ENCODE results near the gene HOXC12.

The HOXC12 gene

DNA sequence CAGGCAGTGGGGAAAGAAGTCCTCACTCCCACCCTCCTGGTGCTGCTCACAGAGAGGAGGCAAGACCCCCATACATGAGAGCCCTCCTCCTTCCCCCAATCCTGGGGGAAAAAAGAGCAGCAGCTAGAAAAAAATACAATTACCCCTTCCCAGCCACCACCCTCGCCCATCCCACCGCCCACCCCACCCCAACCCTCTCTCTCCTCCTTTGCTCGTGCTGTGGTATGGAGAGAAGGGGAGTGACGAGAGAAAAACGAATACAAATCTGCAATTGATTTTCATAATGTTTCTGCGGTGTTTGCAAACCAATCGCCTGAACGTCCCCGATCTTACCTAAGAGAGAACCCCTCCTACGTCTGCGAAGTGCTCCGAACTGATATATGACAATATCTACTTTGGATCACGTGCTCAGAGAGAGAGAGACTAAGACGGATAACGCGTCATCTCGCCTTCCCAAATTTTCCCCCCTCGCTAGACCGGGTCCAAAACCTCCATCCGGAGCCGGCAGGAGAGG lies 18.1 kb downstream of the HOXC12 start, which contains the start of gene HOXC11:
Gene HOXC11, plus strand, starts transcription at position 405 of the 514 bp plus-strand sequence. CDS start 116 bp downstream, outside the sequence.
- DNase-seq: no peak
- Histone ChIP-seq H3K14ac (ENCODE audit: low read length) (no peak within 1 kb of the TSS), H3K4ac (ENCODE audit: low read depth, low read length) (no peak within 1 kb of the TSS), H3K79me1 (ENCODE audit: low read length) (no peaks in the 10 kb centered on the region), H3K9me3 (ENCODE audit: insufficient read depth, low read depth, low read length) (peaks cover 18% of the 10 kb centered on the region), H2AFZ (ENCODE audit: insufficient read depth, low read length, poor library complexity) (no peak within 1 kb of the TSS), H2BK120ac (ENCODE audit: insufficient read depth, low read length, poor library complexity) (no peak within 1 kb of the TSS), H4K8ac (ENCODE audit: low read depth, low read length) (no peak within 1 kb of the TSS), H3K27me3 (ENCODE audit: insufficient read depth, low read length) (peaks cover 90% of the 10 kb centered on the region), H3K18ac (ENCODE audit: low read length) (no peak within 1 kb of the TSS), H3K27ac (ENCODE audit: low read depth, low read length) (no peak within 1 kb of the TSS), H4K12ac (ENCODE audit: low read depth, low read length) (no peak within 1 kb of the TSS), H3K4me2 (ENCODE audit: low read length) (peak within 1 kb of the TSS; percentile 27), H2BK12ac (ENCODE audit: low read length) (no peak within 1 kb of the TSS), H2AK5ac (ENCODE audit: low read length) (no peak within 1 kb of the TSS), H3K9ac (ENCODE audit: low read length) (no peak within 1 kb of the TSS), H3K36me3 (ENCODE audit: control insufficient read depth in 1 of 2, insufficient read depth in 2 of 2, low read length in 2 of 2) (no peaks in the 10 kb centered on the region), H3K23ac (ENCODE audit: low read length) (no peak within 1 kb of the TSS), H4K91ac (ENCODE audit: low read depth, low read length) (no peak within 1 kb of the TSS), H3K4me1 (ENCODE audit: control insufficient read depth in 1 of 2, insufficient read depth in 2 of 2, low read length in 2 of 2) (peaks cover 0 to 7% of the 10 kb centered on the region in 2 experiments), H3K4me3 (ENCODE audit: low read depth, low read length) (peak within 1 kb of the TSS; percentile 47), H3K79me2 (ENCODE audit: control insufficient read depth, insufficient read depth, low read length, poor library complexity) (no peaks in the 10 kb centered on the region), H2BK5ac (ENCODE audit: low read depth, low read length, poor library complexity) (no peak within 1 kb of the TSS)
- no CpG with 5 or more reads among the region's 21 CpGs for WGBS (ENCODE audit: extremely low coverage, insufficient coverage, insufficient read length)

DNA sequence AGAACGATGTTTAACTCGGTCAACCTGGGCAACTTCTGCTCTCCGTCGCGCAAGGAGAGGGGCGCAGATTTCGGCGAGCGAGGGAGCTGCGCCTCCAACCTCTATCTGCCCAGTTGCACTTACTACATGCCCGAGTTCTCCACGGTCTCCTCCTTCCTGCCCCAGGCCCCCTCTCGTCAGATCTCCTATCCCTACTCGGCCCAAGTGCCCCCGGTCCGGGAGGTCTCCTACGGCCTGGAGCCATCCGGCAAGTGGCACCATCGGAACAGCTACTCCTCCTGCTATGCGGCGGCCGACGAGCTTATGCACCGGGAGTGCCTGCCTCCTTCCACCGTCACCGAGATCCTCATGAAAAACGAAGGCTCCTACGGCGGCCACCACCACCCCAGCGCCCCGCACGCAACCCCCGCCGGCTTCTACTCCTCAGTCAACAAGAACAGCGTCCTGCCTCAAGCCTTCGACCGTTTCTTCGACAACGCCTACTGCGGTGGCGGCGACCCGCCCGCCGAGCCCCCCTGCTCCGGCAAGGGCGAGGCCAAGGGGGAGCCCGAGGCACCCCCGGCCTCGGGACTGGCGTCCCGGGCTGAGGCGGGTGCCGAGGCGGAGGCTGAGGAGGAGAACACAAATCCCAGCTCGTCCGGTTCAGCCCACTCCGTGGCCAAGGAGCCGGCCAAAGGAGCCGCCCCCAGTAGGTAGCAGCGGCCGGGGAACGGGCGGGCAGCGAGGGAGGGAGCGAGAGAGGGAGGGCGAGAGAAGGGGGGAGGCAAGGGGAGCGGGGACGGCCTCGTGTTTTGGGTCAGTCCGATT lies 18.7 kb downstream of the HOXC12 start:
- H4K91ac ChIP-seq (ENCODE audit: low read depth, low read length): no peak overlapping the region
- H3K18ac ChIP-seq (ENCODE audit: low read length): no peak overlapping the region
- peak overlapping the region; percentile 47 for H3K4me3 ChIP-seq (ENCODE audit: low read depth, low read length)
- H3K23ac ChIP-seq (ENCODE audit: low read length): no peak overlapping the region
- no peak overlapping the region for H3K9ac ChIP-seq (ENCODE audit: low read length)
- H3K4me2 ChIP-seq (ENCODE audit: low read length): peak overlapping the region; percentile 27
- H2BK12ac ChIP-seq (ENCODE audit: low read length): no peak overlapping the region
- H4K8ac ChIP-seq (ENCODE audit: low read depth, low read length): no peak overlapping the region
- no peak overlapping the region for H4K12ac ChIP-seq (ENCODE audit: low read depth, low read length)
- H3K27ac ChIP-seq (ENCODE audit: low read depth, low read length): no peak overlapping the region
- no peak overlapping the region for H2AK5ac ChIP-seq (ENCODE audit: low read length)
- no peak overlapping the region for H3K14ac ChIP-seq (ENCODE audit: low read length)
- no peaks in the 10 kb centered on the region for H3K79me1 ChIP-seq (ENCODE audit: low read length)
- no peak overlapping the region for H2BK120ac ChIP-seq (ENCODE audit: insufficient read depth, low read length, poor library complexity)
- no peaks in the 10 kb centered on the region for H3K36me3 ChIP-seq (ENCODE audit: control insufficient read depth in 1 of 2, insufficient read depth in 2 of 2, low read length in 2 of 2)
- no peak for DNase-seq
- H2BK5ac ChIP-seq (ENCODE audit: low read depth, low read length, poor library complexity): no peak overlapping the region
- H3K4me1 ChIP-seq (ENCODE audit: control insufficient read depth in 1 of 2, insufficient read depth in 2 of 2, low read length in 2 of 2): peaks cover 2 to 7% of the 10 kb centered on the region in 2 experiments
- H3K4ac ChIP-seq (ENCODE audit: low read depth, low read length): no peak overlapping the region
- no CpG with 5 or more reads among the region's 71 CpGs for WGBS (ENCODE audit: extremely low coverage, insufficient coverage, insufficient read length)
- H2AFZ ChIP-seq (ENCODE audit: insufficient read depth, low read length, poor library complexity): no peak overlapping the region
- peaks cover 18% of the 10 kb centered on the region for H3K9me3 ChIP-seq (ENCODE audit: insufficient read depth, low read depth, low read length)
- H3K27me3 ChIP-seq (ENCODE audit: insufficient read depth, low read length): peaks cover 89% of the 10 kb centered on the region
- H3K79me2 ChIP-seq (ENCODE audit: control insufficient read depth, insufficient read depth, low read length, poor library complexity): no peaks in the 10 kb centered on the region

DNA sequence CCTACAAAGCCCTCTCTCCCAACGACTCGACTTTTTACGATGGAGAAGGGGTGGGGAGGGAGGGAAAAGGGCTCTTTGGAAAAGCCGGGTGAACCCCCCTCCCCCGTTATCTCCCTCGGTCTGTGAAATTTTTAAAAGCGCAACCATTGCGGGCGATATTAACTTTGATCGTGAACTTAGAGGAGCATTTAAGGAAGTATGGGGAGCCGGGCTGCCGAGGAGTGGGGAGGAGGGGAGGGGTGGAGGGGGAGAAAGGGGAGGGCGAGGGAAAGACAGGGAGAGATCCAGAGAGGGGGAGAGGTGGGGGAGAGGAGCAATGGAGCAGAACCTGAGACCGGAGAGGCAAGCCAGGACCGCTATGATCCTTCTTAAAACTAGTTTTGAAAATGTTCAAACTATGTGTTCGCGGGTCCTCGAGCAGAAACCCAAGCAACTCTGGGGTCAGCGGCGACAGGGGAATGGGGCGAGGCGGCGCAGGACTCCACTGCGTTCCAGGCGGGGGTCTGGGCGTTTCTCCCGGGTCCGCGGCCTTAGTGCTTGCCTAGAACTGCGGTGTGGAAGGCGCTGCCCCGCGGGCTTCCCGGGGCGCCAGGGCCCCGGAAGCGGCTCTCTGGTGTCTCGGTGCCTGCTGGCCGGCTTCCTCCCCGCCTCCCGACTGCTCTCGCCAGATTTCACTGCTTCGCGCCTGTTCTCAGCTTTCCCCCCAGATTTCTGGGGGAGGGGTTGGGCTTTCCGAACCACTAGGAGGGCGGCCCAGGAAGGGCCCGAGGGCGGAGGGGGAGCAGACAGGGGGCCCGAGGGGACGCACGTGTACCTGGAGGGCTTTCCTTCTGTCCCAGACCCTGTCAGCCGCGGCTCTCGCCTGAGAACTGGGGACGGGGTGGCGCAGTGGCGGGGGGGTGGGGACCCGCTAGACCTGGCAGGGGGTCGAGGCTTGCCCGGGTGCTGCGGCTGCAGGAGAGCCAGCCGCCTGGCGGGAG lies 19.7 kb downstream of the HOXC12 start, which contains the start of gene HOTAIR:
Gene HOTAIR, minus strand, starts transcription at position 871 of the 980 bp plus-strand sequence.
- Histone ChIP-seq H3K27me3 (ENCODE audit: insufficient read depth, low read length) (peaks cover 88% of the 10 kb centered on the region), H2BK5ac (ENCODE audit: low read depth, low read length, poor library complexity) (no peak within 1 kb of the TSS), H3K9me3 (ENCODE audit: insufficient read depth, low read depth, low read length) (peaks cover 18% of the 10 kb centered on the region), H3K23ac (ENCODE audit: low read length) (no peak within 1 kb of the TSS), H3K14ac (ENCODE audit: low read length) (no peak within 1 kb of the TSS), H3K27ac (ENCODE audit: low read depth, low read length) (no peak within 1 kb of the TSS), H3K79me2 (ENCODE audit: control insufficient read depth, insufficient read depth, low read length, poor library complexity) (no peaks in the 10 kb centered on the region), H2BK120ac (ENCODE audit: insufficient read depth, low read length, poor library complexity) (no peak within 1 kb of the TSS), H3K4ac (ENCODE audit: low read depth, low read length) (no peak within 1 kb of the TSS), H3K79me1 (ENCODE audit: low read length) (no peaks in the 10 kb centered on the region), H3K4me1 (ENCODE audit: control insufficient read depth in 1 of 2, insufficient read depth in 2 of 2, low read length in 2 of 2) (peaks cover 2 to 5% of the 10 kb centered on the region in 2 experiments), H2AK5ac (ENCODE audit: low read length) (no peak within 1 kb of the TSS), H4K91ac (ENCODE audit: low read depth, low read length) (peak within 1 kb of the TSS; percentile 28), H2AFZ (ENCODE audit: insufficient read depth, low read length, poor library complexity) (peak within 1 kb of the TSS; percentile 28), H3K4me2 (ENCODE audit: low read length) (peak within 1 kb of the TSS; percentile 55), H3K4me3 (ENCODE audit: low read depth, low read length) (peak within 1 kb of the TSS; percentile 47), H4K12ac (ENCODE audit: low read depth, low read length) (no peak within 1 kb of the TSS), H3K36me3 (ENCODE audit: control insufficient read depth in 1 of 2, insufficient read depth in 2 of 2, low read length in 2 of 2) (no peaks in the 10 kb centered on the region), H4K8ac (ENCODE audit: low read depth, low read length) (no peak within 1 kb of the TSS), H2BK12ac (ENCODE audit: low read length) (no peak within 1 kb of the TSS), H3K18ac (ENCODE audit: low read length) (no peak within 1 kb of the TSS), H3K9ac (ENCODE audit: low read length) (no peak within 1 kb of the TSS)
- no CpG with 5 or more reads among the region's 63 CpGs for WGBS (ENCODE audit: extremely low coverage, insufficient coverage, insufficient read length)
- DNase-seq: no peak

DNA sequence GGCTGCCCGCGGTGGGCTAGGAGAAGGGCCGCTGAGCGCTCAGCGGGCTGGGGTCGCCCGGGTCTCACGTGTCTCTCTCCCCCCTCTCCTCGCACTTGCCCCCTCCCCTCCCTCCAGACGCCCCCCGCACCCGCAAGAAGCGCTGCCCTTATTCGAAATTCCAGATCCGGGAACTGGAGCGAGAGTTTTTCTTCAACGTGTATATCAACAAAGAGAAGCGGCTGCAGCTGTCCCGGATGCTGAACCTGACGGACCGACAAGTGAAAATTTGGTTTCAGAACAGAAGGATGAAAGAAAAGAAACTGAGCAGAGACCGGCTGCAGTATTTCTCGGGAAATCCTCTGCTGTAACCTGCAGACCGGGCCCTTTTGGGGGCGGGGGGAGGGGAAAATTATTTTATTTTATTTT lies 20.4 kb downstream of the HOXC12 start:
- DNase-seq: no peak
- H3K23ac ChIP-seq (ENCODE audit: low read length): no peak overlapping the region
- H3K14ac ChIP-seq (ENCODE audit: low read length): no peak overlapping the region
- no peak overlapping the region for H3K18ac ChIP-seq (ENCODE audit: low read length)
- no peak overlapping the region for H4K91ac ChIP-seq (ENCODE audit: low read depth, low read length)
- H3K79me1 ChIP-seq (ENCODE audit: low read length): no peaks in the 10 kb centered on the region
- H3K36me3 ChIP-seq (ENCODE audit: control insufficient read depth in 1 of 2, insufficient read depth in 2 of 2, low read length in 2 of 2): no peaks in the 10 kb centered on the region
- H3K9me3 ChIP-seq (ENCODE audit: insufficient read depth, low read depth, low read length): peaks cover 24% of the 10 kb centered on the region
- H2AFZ ChIP-seq (ENCODE audit: insufficient read depth, low read length, poor library complexity): no peak overlapping the region
- no peak overlapping the region for H4K8ac ChIP-seq (ENCODE audit: low read depth, low read length)
- H2BK120ac ChIP-seq (ENCODE audit: insufficient read depth, low read length, poor library complexity): no peak overlapping the region
- no CpG with 5 or more reads among the region's 25 CpGs for WGBS (ENCODE audit: extremely low coverage, insufficient coverage, insufficient read length)
- no peak overlapping the region for H2BK5ac ChIP-seq (ENCODE audit: low read depth, low read length, poor library complexity)
- H3K79me2 ChIP-seq (ENCODE audit: control insufficient read depth, insufficient read depth, low read length, poor library complexity): no peaks in the 10 kb centered on the region
- H3K4me1 ChIP-seq (ENCODE audit: control insufficient read depth in 1 of 2, insufficient read depth in 2 of 2, low read length in 2 of 2): peaks cover 2 to 5% of the 10 kb centered on the region in 2 experiments
- no peak overlapping the region for H4K12ac ChIP-seq (ENCODE audit: low read depth, low read length)
- peak overlapping the region; percentile 55 for H3K4me2 ChIP-seq (ENCODE audit: low read length)
- no peak overlapping the region for H2BK12ac ChIP-seq (ENCODE audit: low read length)
- no peak overlapping the region for H3K4me3 ChIP-seq (ENCODE audit: low read depth, low read length)
- H3K27ac ChIP-seq (ENCODE audit: low read depth, low read length): no peak overlapping the region
- H3K9ac ChIP-seq (ENCODE audit: low read length): no peak overlapping the region
- no peak overlapping the region for H3K4ac ChIP-seq (ENCODE audit: low read depth, low read length)
- H2AK5ac ChIP-seq (ENCODE audit: low read length): no peak overlapping the region
- peaks cover 88% of the 10 kb centered on the region for H3K27me3 ChIP-seq (ENCODE audit: insufficient read depth, low read length)
